NCI-H345 treated with DMSO at 0.1 percent for 48 hours (cell line): ENCODE measurements around the gene MST1.

Experiments
- DNase-seq: peaks from one replicate; lab custom pipeline; 2025; ENCODE audit not compliant: unreplicated experiment; lab: John Stamatoyannopoulos, UW

MST1 gene

DNA sequence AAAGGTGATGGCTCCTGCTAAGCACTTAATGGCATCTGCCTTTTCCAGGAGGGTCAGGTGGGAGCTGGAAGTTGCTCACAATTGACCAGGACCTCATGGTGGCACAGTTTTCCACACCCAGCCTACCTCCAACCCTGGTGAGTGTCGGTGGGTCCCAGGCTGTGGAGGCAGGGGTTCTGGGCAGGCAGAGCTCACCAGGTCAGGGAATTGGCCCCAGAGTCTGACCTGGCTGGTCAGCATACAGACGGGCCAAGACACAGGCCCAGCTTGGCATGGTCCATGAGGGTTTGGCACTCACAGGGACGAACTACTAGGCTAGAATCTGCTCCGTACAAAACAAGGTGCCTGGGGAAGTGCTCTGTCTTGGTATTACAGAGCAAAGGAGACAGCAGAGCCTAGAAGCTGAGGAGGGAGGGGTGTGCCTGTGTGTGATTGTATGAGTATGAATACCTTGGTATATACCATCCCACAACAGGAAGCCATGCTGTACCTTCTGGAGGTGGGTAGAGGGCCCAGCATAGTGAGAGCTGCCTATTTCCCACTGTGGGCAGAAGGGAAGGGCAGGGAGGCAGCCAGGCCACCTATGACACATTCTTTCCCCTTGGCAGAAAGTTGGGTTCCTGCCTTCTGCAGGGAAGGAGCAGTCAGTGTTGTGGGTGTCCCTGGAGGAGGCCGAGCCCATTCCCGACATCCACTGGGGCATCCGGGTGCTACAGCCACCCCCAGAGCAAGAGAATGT lies 8.6 kb downstream of the MST1 start:
- no peak for DNase-seq

GRCh38 chr3:49675912-49676311 lies 13.4 kb downstream of the MST1 start:
- DNase-seq = no peak

- no peak for DNase-seq
Measured at GRCh38 chr3:49674497-49674983, 14.7 kb downstream of the MST1 start.

- no peak for DNase-seq
Measured at GRCh38 chr3:49673715-49674496, 15.4 kb downstream of the MST1 start, which contains the start of gene APEH. TSS of gene APEH (plus strand) at chr3:49674351. CDS start at chr3:49674402, 51 bp downstream.

GRCh38 chr3:49673121-49673714 lies 16.1 kb downstream of the MST1 start:
- no peak for DNase-seq

DNA sequence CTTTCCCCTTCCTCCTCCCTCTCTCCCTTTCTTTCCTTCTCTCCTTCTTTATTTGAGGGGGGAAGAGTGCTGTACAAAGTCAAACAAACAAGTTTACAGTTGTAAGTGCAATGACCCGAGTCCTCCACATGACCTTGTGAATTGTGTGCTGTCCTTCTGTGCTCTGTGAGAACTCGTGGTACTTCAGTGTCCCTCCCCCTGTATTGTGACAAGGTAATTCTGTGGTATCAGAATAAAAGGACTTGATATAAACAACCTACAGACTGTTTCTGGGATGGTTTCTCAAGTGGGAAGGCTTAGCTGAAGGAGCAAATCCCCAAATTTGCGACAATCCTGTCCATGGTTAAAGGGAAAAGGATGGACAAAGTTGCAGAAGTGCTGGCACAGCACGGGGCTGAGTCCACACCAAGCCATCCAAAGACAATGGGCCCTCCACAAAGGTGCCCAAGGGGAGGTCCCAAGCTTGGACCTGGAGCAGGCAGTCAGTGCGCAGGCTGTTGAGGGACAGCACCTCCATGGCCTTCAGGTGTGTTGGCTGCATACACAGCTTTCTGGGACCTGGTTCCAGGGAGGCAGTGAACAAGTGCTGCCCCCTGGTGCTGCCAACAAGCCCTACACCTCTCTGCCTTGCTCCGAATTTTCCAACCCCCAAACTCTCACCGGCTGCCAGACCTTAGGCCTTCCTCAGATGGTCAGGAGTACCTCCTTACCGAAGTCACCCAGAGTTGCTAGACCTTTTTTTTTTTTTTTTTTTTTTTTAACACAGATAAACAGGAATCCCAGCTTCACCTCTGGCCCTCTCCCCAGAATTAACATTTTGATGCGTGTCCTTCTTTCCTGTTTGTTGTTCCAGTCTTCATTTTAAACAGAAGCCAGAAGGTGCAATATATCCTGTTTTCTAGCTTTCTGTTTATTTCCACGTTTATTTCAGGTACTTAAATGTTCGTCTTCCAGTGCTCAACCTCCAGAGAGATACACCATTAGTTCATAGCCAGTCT lies 17.7 kb downstream of the MST1 start:
- DNase-seq = no peak

GRCh38 chr3:49670940-49671290 lies 18.4 kb downstream of the MST1 start:
- no peak for DNase-seq

- no peak for DNase-seq
Measured at GRCh38 chr3:49669352-49669751, 19.9 kb downstream of the MST1 start.

GRCh38 chr3:49668861-49669260 lies 20.4 kb downstream of the MST1 start:
- no peak for DNase-seq

- no peak for DNase-seq
Measured at GRCh38 chr3:49668414-49668797, 20.9 kb downstream of the MST1 start.

DNA sequence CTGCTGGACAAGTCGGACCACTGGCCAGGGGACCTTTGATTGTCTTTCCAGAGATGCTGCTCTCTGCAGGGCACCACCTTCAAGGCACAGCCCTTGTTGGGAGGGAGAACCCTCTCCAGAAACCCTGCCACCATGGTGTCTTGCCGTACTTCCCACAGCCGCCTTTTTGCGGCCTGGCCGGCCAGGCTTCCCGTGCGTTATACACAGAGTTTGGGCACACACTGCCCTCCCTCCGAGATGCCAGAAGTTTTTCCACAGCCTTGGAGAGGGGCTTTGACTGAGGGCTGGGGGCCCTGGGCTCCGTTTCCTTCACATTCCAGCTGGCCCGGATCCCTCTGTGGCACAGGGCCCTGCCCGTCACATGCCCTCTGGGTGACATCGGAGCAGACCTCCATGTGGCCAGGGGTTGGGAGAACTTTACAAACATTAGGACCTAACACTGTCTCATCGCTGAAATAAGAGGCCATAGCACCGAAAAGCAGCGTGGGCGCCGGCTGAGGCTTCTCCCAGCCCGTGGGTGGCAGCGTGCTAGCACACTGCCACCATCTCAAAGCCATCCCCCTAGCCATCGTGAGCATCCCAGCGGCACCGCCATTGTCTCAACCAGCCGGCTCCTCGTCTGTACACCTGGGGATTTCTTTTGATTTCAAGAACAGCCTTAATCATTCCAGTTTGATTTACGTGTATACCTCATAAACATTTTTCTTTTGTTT lies 21.4 kb downstream of the MST1 start:
- no peak for DNase-seq

- DNase-seq = no peak
Measured at GRCh38 chr3:49666592-49666991, 22.7 kb downstream of the MST1 start.

- DNase-seq = no peak
Measured at GRCh38 chr3:49665822-49666519, 23.3 kb downstream of the MST1 start.

- no peak for DNase-seq
Measured at GRCh38 chr3:49664300-49664699, 25.0 kb downstream of the MST1 start.

DNA sequence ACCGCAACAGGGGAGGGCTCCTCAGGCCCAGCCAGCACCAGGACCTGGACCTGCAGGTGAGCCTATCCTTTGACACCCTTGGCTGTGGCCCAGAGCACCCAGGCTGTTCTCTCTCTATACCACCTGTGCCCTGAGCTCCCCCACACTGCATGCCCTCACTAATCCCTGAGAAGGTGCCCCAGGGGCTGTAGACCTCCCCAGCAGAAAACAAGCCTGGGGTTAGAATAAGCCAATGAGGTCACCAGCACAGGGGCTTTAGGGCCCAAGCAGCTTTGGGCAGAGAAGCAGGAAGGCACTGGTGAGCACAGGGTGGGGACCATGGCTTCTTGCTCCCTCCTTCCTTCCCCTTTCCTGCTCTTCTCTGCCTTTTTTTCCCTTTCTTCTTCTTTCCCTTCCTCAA lies 25.4 kb downstream of the MST1 start:
- no peak for DNase-seq

DNA sequence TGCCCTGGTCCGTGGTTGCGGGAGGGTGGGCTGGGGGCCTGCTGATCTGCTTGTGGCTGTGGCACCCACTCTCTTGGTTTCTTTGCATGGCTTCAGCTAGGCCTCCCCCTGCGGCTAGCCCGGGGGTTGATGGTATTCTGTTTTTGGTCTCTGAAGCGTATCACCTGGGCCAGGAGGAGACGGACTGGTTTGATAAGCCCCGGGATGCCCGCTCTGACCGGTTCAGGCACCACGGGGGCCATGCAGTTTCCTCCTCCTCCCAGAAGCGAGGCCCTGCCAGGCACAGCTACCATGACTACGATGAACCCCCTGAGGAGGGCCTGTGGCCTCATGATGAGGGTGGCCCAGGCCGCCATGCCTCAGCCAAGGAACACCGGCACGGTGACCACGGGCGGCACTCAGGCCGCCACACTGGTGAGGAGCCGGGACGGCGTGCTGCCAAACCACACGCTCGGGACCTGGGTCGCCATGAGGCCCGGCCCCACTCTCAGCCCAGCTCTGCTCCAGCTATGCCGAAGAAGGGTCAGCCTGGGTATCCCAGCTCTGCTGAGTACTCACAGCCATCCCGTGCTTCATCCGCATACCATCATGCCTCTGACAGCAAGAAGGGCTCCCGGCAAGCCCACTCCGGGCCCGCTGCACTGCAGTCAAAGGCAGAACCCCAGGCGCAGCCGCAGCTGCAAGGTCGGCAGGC lies 26.4 kb downstream of the MST1 start:
- DNase-seq = no peak

- no peak for DNase-seq
Measured at GRCh38 chr3:49662021-49662420, 27.3 kb downstream of the MST1 start.

- DNase-seq = no peak
Measured at GRCh38 chr3:49661281-49661680, 28.0 kb downstream of the MST1 start.

DNA sequence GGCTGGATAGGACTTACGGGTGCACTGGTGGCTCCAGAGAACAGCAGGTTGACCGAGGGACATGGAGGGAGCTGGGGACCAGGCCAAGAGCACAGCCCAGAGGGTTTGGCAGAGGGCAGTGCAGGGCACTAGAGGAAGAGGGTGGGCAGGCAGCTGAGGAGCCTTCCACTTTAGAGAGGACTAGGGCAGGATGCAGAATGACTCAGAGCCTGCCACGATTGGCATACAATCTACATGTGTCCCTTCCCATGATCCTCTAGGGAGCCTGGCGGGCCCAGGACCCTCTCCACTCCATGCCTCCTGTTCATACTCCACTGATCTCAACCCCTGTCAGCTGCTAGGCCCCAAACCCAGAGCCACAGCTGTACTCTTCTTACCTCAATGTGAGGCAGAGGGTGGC lies 29.5 kb downstream of the MST1 start:
- DNase-seq = no peak
